OCI-LY3 (cell line): ENCODE results near the gene MBOAT1.

Experiments used
- CTCF ChIP-seq: fragments of 200-600, 300-600 bp; sonication (generic); IDR thresholded peaks from 2 replicates; pipeline ENCODE4 v1.5.1; 2014; ENCODE audit warnings: antibody characterized with exemption, low read length, low read depth
- EZH2phosphoT487 ChIP-seq: fragments of 200-600 bp; shearing (Covaris generic); IDR thresholded peaks from 2 replicates; pipeline ENCODE4 v1.6.1; 2018; ENCODE audit warnings: antibody characterized with exemption, mixed run types, low read depth

DNA sequence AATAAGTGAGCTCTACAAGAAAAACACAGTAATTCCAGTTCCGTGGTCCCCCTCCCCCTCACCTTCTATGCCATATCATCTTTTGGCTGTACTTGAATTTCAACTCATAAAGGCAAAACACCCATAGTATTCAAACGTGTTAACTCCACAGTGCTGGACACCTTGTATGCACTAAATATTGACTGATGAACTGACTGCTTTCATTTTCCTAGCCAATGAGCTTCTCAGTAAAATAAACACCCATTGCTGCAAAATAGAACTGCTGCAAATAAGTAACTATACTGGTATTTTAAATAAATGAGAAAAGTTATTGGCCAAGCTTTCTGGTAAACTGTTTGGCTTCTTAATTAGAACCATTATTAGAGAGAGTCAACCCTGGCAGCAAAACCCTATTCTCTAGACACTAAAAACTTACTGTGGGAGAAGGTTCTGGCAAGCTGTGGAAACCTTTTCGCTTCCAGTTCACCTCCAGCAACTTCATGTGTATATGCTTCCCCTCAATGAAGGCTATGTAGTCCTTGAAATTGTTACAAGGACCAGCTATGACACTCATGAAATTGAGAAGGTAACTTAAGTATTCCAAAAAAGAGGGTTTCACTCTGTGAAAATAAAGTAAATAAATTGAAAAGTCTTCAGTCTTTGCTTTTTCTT, 86.0 kb downstream of the MBOAT1 start:
- TF ChIP-seq CTCF: no peak
- TF ChIP-seq EZH2phosphoT487: no peak
